Heart left ventricle (tissue), 16 donors: Measurements from ENCODE around the gene PTTG1. TPM values are rescaled to one million over a fixed set of nuclear protein-coding genes. Genes with fewer than 3 reads are reported as not detected.
A peak's percentile ranks its signal among the peaks of the same experiment; 100 is the strongest.

Source experiments
- ATAC-seq, 4 donors: fragments of 200-7000 bp; cut with Tn5 transposase; one replicate each; pipeline ENCODE4 v1.9.1; 2020 to 2022; ENCODE audit warnings: moderate library complexity in 4 of 4, mild to moderate bottlenecking in 3 of 4, moderate number of reproducible peaks in 1 of 4
- DNase-seq, 5 donors: peaks; one replicate each; pipeline ENCODE4 v3.0.0-alpha.2; 2020
- H3K27ac ChIP-seq, 12 donors: fragments of 200-600 bp; sonication (generic) in 4 of 12; one replicate each; pipeline versions ENCODE4 v1.5.0 to v1.8.0; 2016 to 2022; ENCODE audit warnings: mild to moderate bottlenecking in 2 of 12
- H3K27me3 ChIP-seq, 9 donors: fragments of 200-600 bp; sonication (generic) in 2 of 9; one replicate each; pipeline versions ENCODE4 v1.5.1 to v1.8.0; 2016 to 2022; ENCODE audit warnings: mild to moderate bottlenecking in 3 of 9
- H3K36me3 ChIP-seq, 9 donors: fragments of 200-600 bp; sonication (generic) in 2 of 9; one replicate each; pipeline versions ENCODE4 v1.5.0 to v1.8.0; 2018 to 2022; ENCODE audit warnings: mild to moderate bottlenecking in 2 of 9
- H3K4me1 ChIP-seq, 12 donors: fragments of 200-600 bp; sonication (generic) in 4 of 12; one replicate each; pipeline versions ENCODE4 v1.5.0 to v1.8.0; 2016 to 2022; ENCODE audit warnings: mild to moderate bottlenecking in 3 of 12
- H3K4me3 ChIP-seq, 12 donors: fragments of 200-600 bp; sonication (generic) in 4 of 12; one replicate each; pipeline versions ENCODE4 v1.5.0 to v1.8.0; 2017 to 2022; ENCODE audit warnings: mild to moderate bottlenecking in 9 of 12, moderate library complexity in 4 of 12
- H3K9me3 ChIP-seq, 12 donors: fragments of 200-600 bp; sonication (generic) in 4 of 12; one replicate each; pipeline versions ENCODE4 v1.5.0 to v1.8.0; 2016 to 2022; ENCODE audit warnings: mild to moderate bottlenecking in 1 of 12
- POLR2A ChIP-seq, 2 donors: fragments of 450-650 bp; IDR thresholded peaks; one replicate each; pipeline ENCODE4 v1.6.1; 2017; ENCODE audit warnings: antibody characterized with exemption in 2 of 2, mild to moderate bottlenecking in 2 of 2, moderate library complexity in 2 of 2
- WGBS, 4 donors: extraction: QIAGEN DNeasy Blood & Tissue Kit in 2 of 4; methylation state at CpG; one replicate each; pipeline versions ENCODE4 v1.1.5 to v1.1.7; 2013 to 2018; 5-methylcytosine and 5-hydroxymethylcytosine counted together
- intact Hi-C, 10 donors: fragments of 100-400 bp; cut with DNase I; formaldehyde crosslinking; loops; one replicate each; pipeline versions ENCODE4 v1.11.1 to v1.14.2; 2022
- polyA plus RNA-seq, 2 donors: library from polyadenylated mRNA; stranded (reverse); fragments of 200-250 nt; gene quantifications; one replicate each; pipeline ENCODE4 v1.2.3, GENCODE V29; 2013
- total RNA-seq, 9 donors: library from RNA; depleted of rRNA in 2 of 9; stranded (reverse); fragments of >200 nt in 2 of 9; fragmentation: NEBNext Ultra II Directional in 3 of 9; extraction: Animal tissue kit (Norgen Biotek cat#: 25700) in 3 of 9; gene quantifications; one replicate each; pipeline versions ENCODE4 v1.1.0 to v1.2.4, GENCODE V29; 2016 to 2023
- TF ChIP-seq, protein P1 (sequence below), 12 donors: fragments of 200-600 bp; sonication (generic) in 4 of 12; IDR thresholded peaks; one replicate each; pipeline versions ENCODE4 v1.5.0 to v1.8.0; 2018 to 2022; ENCODE audit warnings: antibody characterized with exemption in 12 of 12, mild to moderate bottlenecking in 5 of 12
- donor health status: ischemic (EF 13 %, LVEDD 7.1; RV severe dilation, severe dysfunction).
- donor health status: healthy with polysubstance abuse.
- donor health status: DM: no; HTN: yes; CAD: no.
- donor health status: DM: no; HTN: no; CAD: no.
- donor health status: ischemic (EF 25% LVEDD 6.9; RV normal size, moderate dysfunction).
- donor health status: ischemic (EF 25% LVEDD 5.7; RV mildly dilated, moderate dysfunction).
- donor health status: healthy.
- donor health status: DM: yes; HTN: yes; CAD: no.
- donor health status: ischemic (EF 35%, LVEDD 5.7; RV mildly dilated, moderate dysfunction).
- donor health status: nonischemic (EF 11% LVEDD 7.7; RV severe dilation, severe dysfunction).
- donor health status: DM: yes; HTN: yes; CAD: no.
- donor health status: PGD.
- donor health status: ischemic (EF 29% LVEDD 5.4; RV normal size, mild dysfunction).
- donor health status: nonischemic (EF 23%, LVEDD 6.1; RV moderate dilation, normal function).

PTTG1 gene
- total and polyA plus RNA-seq, 11 donors, result 0.70 to 22.9 (median 1.7) TPM

DNA sequence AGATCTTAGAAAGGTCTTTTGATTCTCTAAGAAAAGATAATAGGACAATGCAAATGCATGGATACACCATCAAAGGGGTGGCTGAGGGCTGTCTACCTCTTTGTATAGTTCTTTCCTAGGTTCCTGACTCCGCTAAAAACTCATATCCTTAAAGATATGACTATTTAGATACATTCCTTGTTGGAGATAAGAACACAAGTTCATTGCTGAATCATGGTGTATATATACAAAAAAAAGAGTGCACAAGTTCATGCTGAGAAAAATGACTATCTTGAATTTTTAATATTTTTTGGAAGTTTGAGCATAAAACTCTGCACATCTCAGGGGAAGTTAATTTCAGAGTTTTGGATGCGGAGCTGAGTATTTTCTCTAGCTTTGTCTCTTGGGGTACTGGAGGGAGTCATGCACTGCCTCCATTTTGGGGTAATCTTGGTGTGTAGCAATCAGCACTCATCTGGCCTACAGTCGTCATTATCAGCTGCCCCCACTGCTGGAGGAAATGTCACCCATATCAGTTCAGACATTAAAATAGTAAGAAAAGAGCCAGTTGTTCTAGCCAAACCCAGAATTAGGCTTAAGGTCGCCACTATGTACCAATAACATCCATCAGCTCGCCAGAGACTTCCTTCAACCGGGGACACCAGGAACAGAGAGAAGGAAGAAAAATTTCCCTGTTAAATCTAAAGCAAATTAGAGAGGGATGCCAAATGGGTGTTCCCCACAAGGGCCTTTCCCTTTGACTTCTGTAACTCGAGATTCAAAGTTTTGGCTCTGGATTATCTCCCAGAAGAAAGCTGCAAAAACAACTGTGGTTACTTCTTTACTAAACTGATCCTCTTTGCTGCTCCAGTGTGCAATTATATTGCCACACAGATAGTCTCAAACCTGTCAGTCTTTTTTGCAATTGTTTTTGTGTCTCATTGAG is 49.0 kb downstream of the PTTG1 start:
- no peak for TF ChIP-seq POLR2A (IDR thresholded peaks at IDR 0.05)
- TF ChIP-seq, protein P1, sequence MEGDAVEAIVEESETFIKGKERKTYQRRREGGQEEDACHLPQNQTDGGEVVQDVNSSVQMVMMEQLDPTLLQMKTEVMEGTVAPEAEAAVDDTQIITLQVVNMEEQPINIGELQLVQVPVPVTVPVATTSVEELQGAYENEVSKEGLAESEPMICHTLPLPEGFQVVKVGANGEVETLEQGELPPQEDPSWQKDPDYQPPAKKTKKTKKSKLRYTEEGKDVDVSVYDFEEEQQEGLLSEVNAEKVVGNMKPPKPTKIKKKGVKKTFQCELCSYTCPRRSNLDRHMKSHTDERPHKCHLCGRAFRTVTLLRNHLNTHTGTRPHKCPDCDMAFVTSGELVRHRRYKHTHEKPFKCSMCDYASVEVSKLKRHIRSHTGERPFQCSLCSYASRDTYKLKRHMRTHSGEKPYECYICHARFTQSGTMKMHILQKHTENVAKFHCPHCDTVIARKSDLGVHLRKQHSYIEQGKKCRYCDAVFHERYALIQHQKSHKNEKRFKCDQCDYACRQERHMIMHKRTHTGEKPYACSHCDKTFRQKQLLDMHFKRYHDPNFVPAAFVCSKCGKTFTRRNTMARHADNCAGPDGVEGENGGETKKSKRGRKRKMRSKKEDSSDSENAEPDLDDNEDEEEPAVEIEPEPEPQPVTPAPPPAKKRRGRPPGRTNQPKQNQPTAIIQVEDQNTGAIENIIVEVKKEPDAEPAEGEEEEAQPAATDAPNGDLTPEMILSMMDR (IDR thresholded peaks at IDR 0.05), result no peak
- DNase-seq (no peak), ATAC-seq (peak in 3 of 4 donors; percentile 11 to 44 (median 33))
- intact Hi-C loops, result no loop called here
- Histone ChIP-seq H3K4me1 (peaks cover 0 to 54% (median 26%) of the 10 kb centered on the region in 12 donors), H3K27me3 (no peaks in the 10 kb centered on the region), H3K9me3 (no peaks in the 10 kb centered on the region), H3K36me3 (no peaks in the 10 kb centered on the region), H3K27ac (peak overlapping the region in 3 of 12 donors; percentile 19 to 54 (median 41)), H3K4me3 (peak overlapping the region in 1 of 12 donors; percentile 56)
- 25 to 35% (median 32%) methylated on average over 7 of the region's 7 CpGs for WGBS, 4 donors

DNA sequence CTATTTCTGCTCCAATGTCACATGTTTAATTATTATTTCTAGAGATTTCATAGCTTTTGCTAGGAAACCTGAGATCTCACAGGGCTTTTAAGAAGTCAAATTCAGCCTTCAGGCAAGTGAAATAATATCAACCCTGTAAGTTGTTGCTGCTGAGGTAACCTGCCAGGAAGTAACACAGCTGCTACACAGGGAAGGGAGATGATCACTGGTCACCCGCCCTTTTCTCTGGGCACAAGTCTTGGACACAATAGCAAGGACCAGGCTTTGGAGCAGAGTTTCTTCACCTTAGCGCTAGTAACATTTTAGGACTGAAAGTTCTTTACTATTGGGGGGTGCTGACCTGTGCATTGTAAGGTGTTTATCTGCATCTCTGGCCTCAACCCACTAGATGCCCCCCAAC is 50.1 kb downstream of the PTTG1 start:
- WGBS, 4 donors, result 83 to 97% (median 85%) methylated on average over 2 of the region's 2 CpGs
- H3K4me3 ChIP-seq, result no peak overlapping the region
- no peaks in the 10 kb centered on the region for H3K36me3 ChIP-seq
- H3K27me3 ChIP-seq, result no peaks in the 10 kb centered on the region
- H3K27ac ChIP-seq, result no peak overlapping the region
- TF ChIP-seq, protein P1 (IDR thresholded peaks at IDR 0.05), result no peak
- no peak for TF ChIP-seq POLR2A (IDR thresholded peaks at IDR 0.05)
- intact Hi-C loops, result no loop called here
- H3K4me1 ChIP-seq, result peaks cover 0 to 48% (median 26%) of the 10 kb centered on the region in 12 donors
- ATAC-seq (no peak), DNase-seq (no peak)
- no peaks in the 10 kb centered on the region for H3K9me3 ChIP-seq

DNA sequence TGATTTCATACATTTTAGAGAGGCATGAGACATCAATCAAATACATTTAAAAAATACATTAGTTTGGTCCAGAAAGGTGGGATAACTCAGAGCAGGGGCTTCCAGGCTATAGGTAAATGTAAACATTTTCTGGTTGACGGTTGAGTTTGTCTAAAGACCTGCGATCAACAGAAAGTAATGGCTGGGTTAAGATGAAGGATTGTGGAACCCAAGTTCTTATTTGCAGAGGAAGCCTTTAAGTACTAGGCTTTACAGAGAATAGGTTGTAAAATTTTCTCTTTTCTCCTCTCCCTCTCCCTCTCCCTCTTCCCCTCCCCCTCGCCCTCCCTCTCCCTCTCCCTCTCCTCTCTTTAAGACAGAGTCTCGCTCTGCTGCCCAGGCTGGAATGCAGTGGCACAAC is 50.8 kb downstream of the PTTG1 start:
- TF ChIP-seq, protein P1 (IDR thresholded peaks at IDR 0.05), result no peak
- no peak for TF ChIP-seq POLR2A (IDR thresholded peaks at IDR 0.05)
- Histone ChIP-seq H3K27me3 (no peaks in the 10 kb centered on the region), H3K36me3 (no peaks in the 10 kb centered on the region), H3K9me3 (no peaks in the 10 kb centered on the region), H3K27ac (no peak overlapping the region), H3K4me1 (peaks cover 0 to 41% (median 19%) of the 10 kb centered on the region in 12 donors), H3K4me3 (no peak overlapping the region)
- WGBS, 4 donors, result 91 to 93% (median 92%) methylated on average over 4 of the region's 4 CpGs
- ATAC-seq, result no peak
- DNase-seq, result no peak
- intact Hi-C loops, result no loop called here

DNA sequence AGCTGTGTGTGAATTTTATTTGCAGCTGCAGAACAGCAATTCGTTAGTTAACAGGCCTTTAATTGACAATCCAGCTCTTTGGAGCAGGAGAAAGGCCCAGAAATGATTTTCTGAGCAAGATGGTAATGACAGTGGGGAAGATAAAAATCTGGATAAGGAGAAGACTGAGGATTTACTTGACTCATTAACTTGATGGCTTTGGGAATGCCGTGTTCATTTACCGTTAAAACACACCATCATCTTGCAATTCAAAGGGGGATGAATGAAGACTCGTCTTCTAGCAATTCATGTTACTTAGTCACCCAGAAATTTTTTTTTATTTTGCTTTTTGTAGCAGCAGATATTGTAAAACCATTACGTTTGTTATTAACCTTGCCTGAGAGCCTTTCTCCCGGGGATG is 52.0 kb downstream of the PTTG1 start:
- peak overlapping the region in 1 of 12 donors; percentile 6 for H3K27ac ChIP-seq
- 93 to 96% (median 95%) methylated on average over 6 of the region's 6 CpGs for WGBS, 4 donors

More for the DNA sequence above, 52.0 kb downstream of the PTTG1 start:
- DNase-seq (no peak), ATAC-seq (no peak)
- intact Hi-C loops, result no loop called here
- Histone ChIP-seq H3K4me3 (no peak overlapping the region), H3K36me3 (no peaks in the 10 kb centered on the region), H3K4me1 (peaks cover 0 to 29% (median 14%) of the 10 kb centered on the region in 12 donors), H3K27me3 (no peaks in the 10 kb centered on the region), H3K9me3 (no peaks in the 10 kb centered on the region)
- TF ChIP-seq, protein P1 (IDR thresholded peaks at IDR 0.05), result no peak
- TF ChIP-seq POLR2A (IDR thresholded peaks at IDR 0.05), result no peak
